ENCODE measurements around the gene CNN3. TPM values are rescaled to one million over a fixed set of nuclear protein-coding genes. Genes with fewer than 3 reads are reported as not detected.

The CNN3 gene
- polyA plus RNA-seq, 1 of the 3 experiments (the other 2 are of a cell fraction) = 204 TPM

GRCh38 chr1:94920061-94920460 is 6.8 kb downstream of the CNN3 start:
- no peaks in the 10 kb centered on the region for H3K9me3 ChIP-seq
- H3K79me2 ChIP-seq (ENCODE audit: insufficient read depth) = peaks cover 100% of the 10 kb centered on the region
- ChIA-PET CTCF (interaction anchor here (0.6 to 4.8 kb wide), 6 partner anchors 9 to 123 kb away, joined by 3 to 24 read pairs (median 4); no protein-coding TSS in a partner anchor), POLR2A (no interaction called here)
- peak overlapping the region in 1 of 2 experiments; percentile 77; a peak in 3 of 4 replicates for H3K27ac ChIP-seq (ENCODE audit: low read depth in 2 of 2, low read length in 1 of 2)
- no peaks in the 10 kb centered on the region; the same call in 1 of the 2 replicates for H3K9me2 ChIP-seq
- H3K4me1 ChIP-seq (ENCODE audit: control insufficient read depth in 1 of 2, insufficient read depth in 2 of 2, low read depth in 1 of 2, low read length in 1 of 2) = peaks cover 41 to 44% of the 10 kb centered on the region in 2 experiments
- no peak for DNase-seq
- H2AFZ ChIP-seq (ENCODE audit: low read depth) = no peak overlapping the region
- 50% methylated on average over 3 of the region's 3 CpGs for WGBS (ENCODE audit: low lambda C conversion rate)
- H4K20me1 ChIP-seq (ENCODE audit: insufficient read depth) = peaks cover 100% of the 10 kb centered on the region
- no peak overlapping the region; a peak in 1 of 4 replicates for H3K4me3 ChIP-seq (ENCODE audit: low read depth in 2 of 2, low read length in 1 of 2)
- peaks cover 6% of the 10 kb centered on the region for H3F3A ChIP-seq (replicated peaks; ENCODE audit: insufficient read depth)
- H3K36me3 ChIP-seq (replicated peaks in 1 of 2; ENCODE audit: control insufficient read depth in 1 of 2, insufficient read depth in 2 of 2, low read length in 1 of 2) = peaks cover 21 to 31% of the 10 kb centered on the region in 2 experiments
- no peak overlapping the region for H3K9ac ChIP-seq
- TF ChIP-seq TCF12 (IDR thresholded peaks at IDR 0.05) (no peak), MAX (IDR thresholded peaks at IDR 0.05; ENCODE audit: low read depth) (no peak), USF1 (IDR thresholded peaks at IDR 0.05; ENCODE audit: borderline replicate concordance, low read depth) (no peak), ELF1 (IDR thresholded peaks at IDR 0.05) (no peak), GATA2 (CRISPR knock-in tag; IDR thresholded peaks at IDR 0.05) (0 out of 2 replicates have a peak, but pooled peaks have one; percentile 27), TAF1 (IDR thresholded peaks at IDR 0.05; ENCODE audit: borderline replicate concordance, low read depth, low read length) (no peak), RAD21 (IDR thresholded peaks at IDR 0.05; ENCODE audit: low read length) (peak; percentile 10; the same call in 1 of the 2 replicates), RCOR1 (IDR thresholded peaks at IDR 0.05; ENCODE audit: low read length) (0 out of 2 replicates have a peak, but pooled peaks have one; percentile 9), FOXJ3 (CRISPR knock-in tag; IDR thresholded peaks at IDR 0.05) (no peak), RFX5 (IDR thresholded peaks at IDR 0.05; ENCODE audit: low read length) (no peak), CHD2 (IDR thresholded peaks at IDR 0.05; ENCODE audit: low read length, partially characterized antibody) (no peak), YY1 (IDR thresholded peaks at IDR 0.05; ENCODE audit: low read depth) (no peak), SMC3 (IDR thresholded peaks at IDR 0.05; ENCODE audit: low read depth, low read length) (no peak), MEF2A (IDR thresholded peaks at IDR 0.05; ENCODE audit: borderline replicate concordance, low read depth) (no peak), NFIC (IDR thresholded peaks at IDR 0.05; ENCODE audit: borderline replicate concordance) (no peak), EP300 (IDR thresholded peaks at IDR 0.05; ENCODE audit: borderline replicate concordance in 1 of 2, low read depth in 1 of 2, low read length in 1 of 2) (no peak), POLR2AphosphoS5 (IDR thresholded peaks at IDR 0.05; ENCODE audit: low read depth, low read length) (no peak)
- TF ChIP-seq, protein P1, sequence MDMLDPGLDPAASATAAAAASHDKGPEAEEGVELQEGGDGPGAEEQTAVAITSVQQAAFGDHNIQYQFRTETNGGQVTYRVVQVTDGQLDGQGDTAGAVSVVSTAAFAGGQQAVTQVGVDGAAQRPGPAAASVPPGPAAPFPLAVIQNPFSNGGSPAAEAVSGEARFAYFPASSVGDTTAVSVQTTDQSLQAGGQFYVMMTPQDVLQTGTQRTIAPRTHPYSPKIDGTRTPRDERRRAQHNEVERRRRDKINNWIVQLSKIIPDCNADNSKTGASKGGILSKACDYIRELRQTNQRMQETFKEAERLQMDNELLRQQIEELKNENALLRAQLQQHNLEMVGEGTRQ (IDR thresholded peaks at IDR 0.05; ENCODE audit: borderline replicate concordance, low read depth, low read length) = no peak
- TF ChIP-seq, protein P2, sequence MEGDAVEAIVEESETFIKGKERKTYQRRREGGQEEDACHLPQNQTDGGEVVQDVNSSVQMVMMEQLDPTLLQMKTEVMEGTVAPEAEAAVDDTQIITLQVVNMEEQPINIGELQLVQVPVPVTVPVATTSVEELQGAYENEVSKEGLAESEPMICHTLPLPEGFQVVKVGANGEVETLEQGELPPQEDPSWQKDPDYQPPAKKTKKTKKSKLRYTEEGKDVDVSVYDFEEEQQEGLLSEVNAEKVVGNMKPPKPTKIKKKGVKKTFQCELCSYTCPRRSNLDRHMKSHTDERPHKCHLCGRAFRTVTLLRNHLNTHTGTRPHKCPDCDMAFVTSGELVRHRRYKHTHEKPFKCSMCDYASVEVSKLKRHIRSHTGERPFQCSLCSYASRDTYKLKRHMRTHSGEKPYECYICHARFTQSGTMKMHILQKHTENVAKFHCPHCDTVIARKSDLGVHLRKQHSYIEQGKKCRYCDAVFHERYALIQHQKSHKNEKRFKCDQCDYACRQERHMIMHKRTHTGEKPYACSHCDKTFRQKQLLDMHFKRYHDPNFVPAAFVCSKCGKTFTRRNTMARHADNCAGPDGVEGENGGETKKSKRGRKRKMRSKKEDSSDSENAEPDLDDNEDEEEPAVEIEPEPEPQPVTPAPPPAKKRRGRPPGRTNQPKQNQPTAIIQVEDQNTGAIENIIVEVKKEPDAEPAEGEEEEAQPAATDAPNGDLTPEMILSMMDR (IDR thresholded peaks at IDR 0.05) = no peak
- H3K4me2 ChIP-seq = peak overlapping the region; percentile 88
- H3K27me3 ChIP-seq (ENCODE audit: insufficient read depth) = no peaks in the 10 kb centered on the region
